Breast epithelium (tissue), 4 donors: ENCODE measurements around the gene TMEM176B. TPM values are rescaled to one million over a fixed set of nuclear protein-coding genes. Genes with fewer than 3 reads are reported as not detected.

Experiments
- DNase-seq, 2 donors: peaks; one replicate each; pipeline ENCODE4 v3.0.0-alpha.2; 2019; ENCODE audit warnings: low spot score in 2 of 2
- H3K27ac ChIP-seq, 2 donors: fragments of 200-600 bp; sonication (generic) in 1 of 2; one replicate each; pipeline ENCODE4 v1.5.1; 2016 to 2019; ENCODE audit warnings: mild to moderate bottlenecking in 1 of 2
- H3K27me3 ChIP-seq, 2 donors: fragments of 200-600 bp; sonication (generic) in 1 of 2; one replicate each; pipeline versions ENCODE4 v1.5.1 to v1.6.0; 2017 to 2019; ENCODE audit warnings: control low read depth in 1 of 2, mild to moderate bottlenecking in 1 of 2
- H3K36me3 ChIP-seq: fragments of 200-600 bp; one replicate; pipeline ENCODE4 v1.5.1; 2019
- H3K4me1 ChIP-seq, 2 donors: fragments of 200-600 bp; sonication (generic); one replicate each; pipeline ENCODE4 v1.5.1; 2016 to 2019; ENCODE audit warnings: control low read depth in 1 of 2
- H3K4me3 ChIP-seq, 3 donors: fragments of 200-600 bp; sonication (generic); 1 replicate in 2 of 3; 2 replicates in 1 of 3; pipeline ENCODE4 v1.5.1; 2016 to 2019; ENCODE audit warnings: mild to moderate bottlenecking in 3 of 3, moderate library complexity in 2 of 3
- H3K9me3 ChIP-seq, 2 donors: fragments of 200-600 bp; sonication (generic) in 1 of 2; one replicate each; pipeline ENCODE4 v1.5.1; 2016 to 2019; ENCODE audit warnings: control low read depth in 1 of 2
- POLR2A ChIP-seq: fragments of 450-650 bp; IDR thresholded peaks from one replicate; pipeline ENCODE4 v1.6.1; 2016; ENCODE audit warnings: antibody characterized with exemption, mild to moderate bottlenecking, moderate library complexity
- POLR2AphosphoS5 ChIP-seq, 3 donors: sonication (generic); formaldehyde crosslinking; IDR thresholded peaks; one replicate each; pipeline ENCODE4 v1.6.1; 2017; ENCODE audit warnings: antibody characterized with exemption in 3 of 3
- intact Hi-C: fragments of 100-400 bp; cut with DNase I; formaldehyde crosslinking; loops from one replicate; pipeline ENCODE4 v1.15.1; 2023; ENCODE audit warnings: low total_unique reads
- total RNA-seq, 3 donors: library from RNA; depleted of rRNA; stranded (reverse); fragments of >200 nt; gene quantifications; one replicate each; pipeline ENCODE4 v1.1.0, GENCODE V29; 2016
- TF ChIP-seq, protein P1 (sequence below), 3 donors: fragments of 450-650 bp; IDR thresholded peaks; one replicate each; pipeline ENCODE4 v1.5.1; 2016 to 2017; ENCODE audit warnings: antibody characterized with exemption in 3 of 3, mild to moderate bottlenecking in 3 of 3, moderate library complexity in 3 of 3

Gene TMEM176B
- total RNA-seq, 3 donors from 2014 or later: 49.1 to 105 (median 75.5) TPM

DNA sequence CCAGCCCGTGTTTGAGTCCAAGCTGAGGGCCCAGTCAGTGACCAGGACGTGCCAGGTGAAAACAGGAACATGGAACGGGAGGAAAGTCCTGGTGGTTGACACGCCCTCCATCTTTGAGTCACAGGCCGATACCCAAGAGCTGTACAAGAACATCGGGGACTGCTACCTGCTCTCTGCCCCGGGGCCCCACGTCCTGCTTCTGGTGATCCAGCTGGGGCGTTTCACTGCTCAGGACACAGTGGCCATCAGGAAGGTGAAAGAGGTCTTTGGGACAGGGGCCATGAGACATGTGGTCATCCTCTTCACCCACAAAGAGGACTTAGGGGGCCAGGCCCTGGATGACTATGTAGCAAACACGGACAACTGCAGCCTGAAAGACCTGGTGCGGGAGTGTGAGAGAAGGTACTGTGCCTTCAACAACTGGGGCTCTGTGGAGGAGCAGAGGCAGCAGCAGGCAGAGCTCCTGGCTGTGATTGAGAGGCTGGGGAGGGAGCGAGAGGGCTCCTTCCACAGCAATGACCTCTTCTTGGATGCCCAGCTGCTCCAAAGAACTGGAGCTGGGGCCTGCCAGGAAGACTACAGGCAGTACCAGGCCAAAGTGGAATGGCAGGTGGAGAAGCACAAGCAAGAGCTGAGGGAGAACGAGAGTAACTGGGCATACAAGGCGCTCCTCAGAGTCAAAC lies 57.7 kb downstream of the TMEM176B start:
- intact Hi-C loops: no loop called here
- H3K9me3 ChIP-seq: no peaks in the 10 kb centered on the region
- H3K36me3 ChIP-seq: no peaks in the 10 kb centered on the region
- no peaks in the 10 kb centered on the region for H3K27me3 ChIP-seq
- no peak overlapping the region for H3K27ac ChIP-seq
- no peak for DNase-seq
- H3K4me1 ChIP-seq: no peaks in the 10 kb centered on the region
- H3K4me3 ChIP-seq: no peak overlapping the region
- TF ChIP-seq POLR2AphosphoS5 (IDR thresholded peaks at IDR 0.05) (no peak), POLR2A (no peak)
- TF ChIP-seq, protein P1, sequence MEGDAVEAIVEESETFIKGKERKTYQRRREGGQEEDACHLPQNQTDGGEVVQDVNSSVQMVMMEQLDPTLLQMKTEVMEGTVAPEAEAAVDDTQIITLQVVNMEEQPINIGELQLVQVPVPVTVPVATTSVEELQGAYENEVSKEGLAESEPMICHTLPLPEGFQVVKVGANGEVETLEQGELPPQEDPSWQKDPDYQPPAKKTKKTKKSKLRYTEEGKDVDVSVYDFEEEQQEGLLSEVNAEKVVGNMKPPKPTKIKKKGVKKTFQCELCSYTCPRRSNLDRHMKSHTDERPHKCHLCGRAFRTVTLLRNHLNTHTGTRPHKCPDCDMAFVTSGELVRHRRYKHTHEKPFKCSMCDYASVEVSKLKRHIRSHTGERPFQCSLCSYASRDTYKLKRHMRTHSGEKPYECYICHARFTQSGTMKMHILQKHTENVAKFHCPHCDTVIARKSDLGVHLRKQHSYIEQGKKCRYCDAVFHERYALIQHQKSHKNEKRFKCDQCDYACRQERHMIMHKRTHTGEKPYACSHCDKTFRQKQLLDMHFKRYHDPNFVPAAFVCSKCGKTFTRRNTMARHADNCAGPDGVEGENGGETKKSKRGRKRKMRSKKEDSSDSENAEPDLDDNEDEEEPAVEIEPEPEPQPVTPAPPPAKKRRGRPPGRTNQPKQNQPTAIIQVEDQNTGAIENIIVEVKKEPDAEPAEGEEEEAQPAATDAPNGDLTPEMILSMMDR (IDR thresholded peaks at IDR 0.05): no peak

Other genes with a start within 250 kb of the TMEM176B start
- gene GIMAP4, start 233.0 kb downstream of the TMEM176B start, total RNA-seq: 10 to 100 TPM; 19.3 to 29.8 (median 29.2) TPM
- gene GIMAP6, start 168.0 kb downstream of the TMEM176B start, total RNA-seq: 10 to 100 TPM; 13.3 to 35.2 (median 28.2) TPM
- gene GIMAP2, start 114.7 kb downstream of the TMEM176B start, total RNA-seq: 10 to 100 TPM in 2 of 3 donors, 1 to 10 TPM in 1; 9.2 to 18.2 (median 10.7) TPM
- 1 to 10 TPM; 3.5 to 9.0 (median 6.6) TPM for gene GIMAP1, start 83.8 kb downstream of the TMEM176B start, total RNA-seq
- gene GIMAP5, start 62.9 kb downstream of the TMEM176B start, total RNA-seq: 10 to 100 TPM; 18.7 to 36.0 (median 30.5) TPM
- 10 to 100 TPM; 28.3 to 66.5 (median 42.6) TPM for gene TMEM176A, start 405 bp upstream of the TMEM176B start, total RNA-seq
- gene AOC1, start 52.2 kb upstream of the TMEM176B start, total RNA-seq: 1 to 10 TPM in 1 of 3 donors, not detected in 2; 2.3 TPM
- under 1 TPM; under 0.01 to 0.29 (median 0.16) TPM for gene KCNH2, start 178.0 kb upstream of the TMEM176B start, total RNA-seq
- gene NOS3, start 190.7 kb upstream of the TMEM176B start, total RNA-seq: 10 to 100 TPM in 1 of 3 donors, 1 to 10 TPM in 2; 3.8 to 35.1 (median 5.1) TPM
- 1 to 10 TPM in 1 of 3 donors, under 1 TPM in 1, not detected in 1; 0.44 to 2.0 TPM for gene ATG9B, start 224.1 kb upstream of the TMEM176B start, total RNA-seq
- 10 to 100 TPM; 14.7 to 19.3 (median 17.6) TPM for gene ABCB8, start 228.1 kb upstream of the TMEM176B start, total RNA-seq
- gene ASIC3, start 248.2 kb upstream of the TMEM176B start, total RNA-seq: 1 to 10 TPM; 1.3 to 3.3 (median 2.3) TPM